Measurements from ENCODE around the gene NHSL2. TPM values are rescaled to one million over a fixed set of nuclear protein-coding genes. Genes with fewer than 3 reads are reported as not detected.
"Not testable (repeated sequence)": the region's sequence is repeated elsewhere in the genome, so short reads cannot be mapped to it uniquely, and the experiment has no call there.

Gene NHSL2
- total RNA-seq, 1 donor from 2014 or later, result 58.1 TPM

GRCh38 chrX:72054779-72055489 lies 144.3 kb downstream of the NHSL2 start:
- H3K4me3 ChIP-seq, result no peak overlapping the region
- H3K9me3 ChIP-seq, result no peaks in the 10 kb centered on the region
- intact Hi-C loops (cut with DNase I), result no loop called here
- peak in 1 of 2 donors; percentile 42 for DNase-seq (ENCODE audit: low spot score in 2 of 2)
- no peaks in the 10 kb centered on the region for H3K4me1 ChIP-seq
- no peaks in the 10 kb centered on the region for H3K27me3 ChIP-seq
- TF ChIP-seq CTCF (IDR thresholded peaks at IDR 0.05), result no peak
- no peak overlapping the region for H3K27ac ChIP-seq
- no peaks in the 10 kb centered on the region for H3K36me3 ChIP-seq

- intact Hi-C loops (cut with DNase I), result no loop called here
- Histone ChIP-seq H3K27ac (no peak overlapping the region), H3K4me3 (no peak overlapping the region), H3K36me3 (no peaks in the 10 kb centered on the region), H3K9me3 (no peaks in the 10 kb centered on the region), H3K4me1 (peaks cover 0 to 1% of the 10 kb centered on the region in 2 donors), H3K27me3 (no peaks in the 10 kb centered on the region)
- peak in 1 of 2 donors; percentile 30 for DNase-seq (ENCODE audit: low spot score in 2 of 2)
- no peak for TF ChIP-seq CTCF (IDR thresholded peaks at IDR 0.05)
Measured at GRCh38 chrX:72057331-72057730, 146.7 kb downstream of the NHSL2 start.

- no peak overlapping the region for H3K27ac ChIP-seq
Measured at GRCh38 chrX:72057849-72058248, 147.2 kb downstream of the NHSL2 start.

DNA sequence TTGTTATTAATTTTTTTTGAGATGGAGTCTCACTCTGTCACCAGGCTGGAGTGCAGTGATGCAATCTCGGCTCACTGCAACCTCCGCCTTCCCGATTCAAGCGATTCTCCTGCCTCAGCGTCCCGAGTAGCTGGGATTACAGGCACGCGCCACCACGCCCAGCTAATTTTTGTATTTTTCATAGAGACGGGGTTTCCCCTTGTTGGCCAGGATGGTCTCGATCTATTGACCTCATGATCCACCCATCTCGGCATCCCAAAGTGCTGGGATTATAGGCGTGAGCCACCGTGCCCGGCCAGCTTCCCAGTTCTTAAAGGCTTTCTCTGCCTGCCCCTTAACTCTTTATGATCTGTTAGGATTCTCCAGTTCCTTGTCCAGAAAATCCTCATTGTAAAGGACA lies 147.7 kb downstream of the NHSL2 start:
- intact Hi-C loops (cut with DNase I); H3K27ac ChIP-seq; H3K4me3 ChIP-seq; H3K36me3 ChIP-seq; H3K9me3 ChIP-seq; H3K27me3 ChIP-seq; H3K4me1 ChIP-seq: not testable (repeated sequence)
- DNase-seq (ENCODE audit: low spot score in 2 of 2), result peak in 1 of 2 donors; percentile 35

More at GRCh38 chrX:72057849-72058248, 147.2 kb downstream of the NHSL2 start:
- TF ChIP-seq CTCF (IDR thresholded peaks at IDR 0.05), result no peak
- no peak for DNase-seq (ENCODE audit: low spot score in 2 of 2)
- intact Hi-C loops (cut with DNase I), result no loop called here
- H3K27me3 ChIP-seq, result no peaks in the 10 kb centered on the region
- no peaks in the 10 kb centered on the region for H3K9me3 ChIP-seq
- H3K4me3 ChIP-seq, result no peak overlapping the region
- H3K4me1 ChIP-seq, result peaks cover 0 to 5% of the 10 kb centered on the region in 2 donors
- H3K36me3 ChIP-seq, result no peaks in the 10 kb centered on the region

DNA sequence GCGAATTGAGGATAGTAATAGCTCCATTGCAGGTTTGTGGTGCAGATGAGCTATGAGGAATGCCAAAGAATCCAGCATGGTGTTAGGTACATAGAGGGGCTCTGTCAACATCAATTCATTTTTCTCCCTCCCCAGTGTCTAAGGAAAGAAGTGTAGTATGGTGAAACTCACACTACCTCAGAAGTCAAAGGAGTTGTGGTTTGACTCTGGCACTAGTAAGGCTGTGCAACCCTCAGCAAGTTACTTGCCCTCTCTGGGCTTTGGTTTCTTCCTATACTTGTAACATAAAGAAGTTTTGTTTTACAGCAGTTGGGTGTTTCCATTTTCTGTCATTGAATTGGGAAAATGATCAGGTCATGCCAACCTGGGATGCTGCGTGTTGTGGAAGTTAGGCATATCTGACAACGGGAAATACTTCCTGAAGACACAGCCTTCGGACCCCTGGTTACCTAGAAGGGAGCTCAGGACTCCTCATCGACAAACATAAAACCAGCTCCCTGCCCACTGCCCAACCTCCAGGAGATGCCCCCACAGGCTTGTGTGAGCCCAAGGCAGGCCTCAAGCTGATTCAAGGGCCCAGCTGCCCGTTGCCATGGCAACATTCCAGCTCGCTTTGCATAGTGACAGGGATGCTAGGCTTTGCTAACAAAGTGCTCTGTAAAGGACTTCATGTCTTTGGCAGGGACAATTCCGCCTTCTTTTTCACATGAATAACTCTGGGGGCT lies 149.7 kb downstream of the NHSL2 start:
- no peaks in the 10 kb centered on the region for H3K36me3 ChIP-seq
- H3K4me1 ChIP-seq, result peaks cover 0 to 5% of the 10 kb centered on the region in 2 donors
- intact Hi-C loops (cut with DNase I), result loop anchor here (5.0 kb wide), 2 partner anchors 33 to 62 kb away; no protein-coding TSS in a partner anchor
- no peaks in the 10 kb centered on the region for H3K9me3 ChIP-seq
- TF ChIP-seq CTCF (IDR thresholded peaks at IDR 0.05), result no peak
- H3K4me3 ChIP-seq, result no peak overlapping the region
- no peak overlapping the region for H3K27ac ChIP-seq
- H3K27me3 ChIP-seq, result no peaks in the 10 kb centered on the region
- DNase-seq (ENCODE audit: low spot score in 2 of 2), result peak in 1 of 2 donors; percentile 75

- no peaks in the 10 kb centered on the region for H3K36me3 ChIP-seq
- intact Hi-C loops (cut with DNase I), result loop anchor here (5.0 kb wide), 2 partner anchors 34 to 61 kb away; no protein-coding TSS in a partner anchor
- no peak for DNase-seq (ENCODE audit: low spot score in 2 of 2)
- H3K27me3 ChIP-seq, result no peaks in the 10 kb centered on the region
- no peaks in the 10 kb centered on the region for H3K9me3 ChIP-seq
- no peak overlapping the region for H3K27ac ChIP-seq
- TF ChIP-seq CTCF (IDR thresholded peaks at IDR 0.05), result no peak
- H3K4me3 ChIP-seq, result no peak overlapping the region
- H3K4me1 ChIP-seq, result peaks cover 0 to 5% of the 10 kb centered on the region in 2 donors
Measured at GRCh38 chrX:72060921-72061490, 150.4 kb downstream of the NHSL2 start.
